HG03135 (cell line): ENCODE data around the gene PKN3.

Experiments
- ATAC-seq: cut with Tn5 transposase; IDR thresholded peaks from one replicate; pipeline ENCODE4 v1.9.1; 2021; ENCODE audit warnings: mild to moderate bottlenecking, moderate library complexity; ENCODE audit not compliant: unreplicated experiment

Gene PKN3

DNA sequence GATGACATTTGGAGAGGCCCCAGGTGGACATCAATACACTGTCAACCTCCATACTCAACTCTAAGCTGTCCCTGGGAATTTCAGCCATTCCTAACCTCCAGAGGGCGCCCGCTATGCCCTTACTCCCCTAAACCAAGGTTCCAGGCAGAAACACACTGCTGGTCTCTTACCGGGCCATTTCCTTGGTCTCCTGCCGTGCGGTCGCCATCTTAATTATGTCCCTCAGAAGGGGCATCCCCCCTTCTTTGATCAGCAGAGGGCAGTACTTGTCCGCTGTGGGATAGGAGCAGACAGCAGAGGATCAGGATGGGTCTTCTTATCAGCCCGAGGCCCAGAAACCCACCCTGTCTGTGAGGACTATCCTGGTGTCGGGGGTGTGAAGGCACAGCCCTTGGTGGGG is 31.0 kb downstream of the PKN3 start:
- ATAC-seq, result no peak

DNA sequence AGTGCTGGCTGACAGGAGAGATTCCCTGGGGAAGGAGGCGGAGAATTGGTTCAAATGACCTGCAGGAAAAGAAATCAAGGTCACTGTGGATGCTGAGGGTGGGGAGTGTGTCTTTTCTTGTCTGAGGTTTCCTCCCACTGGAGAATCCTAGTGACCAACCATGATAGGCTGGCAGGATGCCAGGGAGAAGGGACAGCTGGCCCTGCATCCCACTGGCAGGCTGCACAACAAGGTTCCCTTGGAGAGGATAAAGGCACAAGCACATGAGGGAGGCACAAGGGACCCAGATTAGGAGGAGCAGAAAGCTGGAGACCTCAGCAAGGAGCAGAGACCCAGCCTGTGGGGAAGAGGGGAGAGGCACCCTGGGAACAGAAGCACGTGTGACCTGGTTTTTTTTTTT is 33.1 kb downstream of the PKN3 start:
- no peak for ATAC-seq

- ATAC-seq, result no peak
Observed at GRCh38 chr9:128742401-128742800, 40.1 kb downstream of the PKN3 start.

- no peak for ATAC-seq
Observed at GRCh38 chr9:128743421-128743820, 41.1 kb downstream of the PKN3 start.

- ATAC-seq, result no peak
Observed at GRCh38 chr9:128747241-128747640, 44.9 kb downstream of the PKN3 start.

DNA sequence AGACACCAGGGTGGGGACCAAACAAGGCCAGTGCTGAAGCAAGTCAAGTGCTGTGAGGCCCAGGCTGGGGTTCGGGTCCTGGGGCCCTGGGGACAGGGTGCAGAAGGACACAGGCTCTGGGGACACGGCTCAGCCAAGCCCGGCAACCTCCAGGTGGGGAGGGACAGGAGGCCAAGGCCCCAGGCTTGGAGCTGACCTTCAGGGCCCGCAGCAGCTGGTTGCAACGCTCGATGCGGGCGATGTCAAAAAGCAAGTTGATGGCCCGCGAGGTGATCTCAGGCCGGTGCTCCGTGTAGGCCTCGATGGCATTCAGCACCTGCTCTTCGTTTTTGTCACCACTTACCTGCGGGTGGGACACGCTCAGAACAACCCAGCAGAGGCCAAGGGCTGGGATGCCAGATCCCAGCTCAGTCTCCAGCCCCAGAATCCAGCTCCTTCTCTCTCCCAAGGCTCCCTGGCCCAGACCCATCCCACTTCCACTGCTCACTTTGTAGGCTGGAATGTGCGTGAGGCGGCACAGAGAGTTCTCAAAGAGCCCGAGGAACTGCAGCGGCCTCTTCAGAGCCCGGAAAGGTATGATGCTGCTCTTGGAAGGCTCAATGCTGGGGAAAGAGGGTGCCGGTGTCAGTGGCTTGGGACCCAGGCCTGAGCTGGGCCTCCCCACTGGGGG is 48.8 kb downstream of the PKN3 start:
- no peak for ATAC-seq

DNA sequence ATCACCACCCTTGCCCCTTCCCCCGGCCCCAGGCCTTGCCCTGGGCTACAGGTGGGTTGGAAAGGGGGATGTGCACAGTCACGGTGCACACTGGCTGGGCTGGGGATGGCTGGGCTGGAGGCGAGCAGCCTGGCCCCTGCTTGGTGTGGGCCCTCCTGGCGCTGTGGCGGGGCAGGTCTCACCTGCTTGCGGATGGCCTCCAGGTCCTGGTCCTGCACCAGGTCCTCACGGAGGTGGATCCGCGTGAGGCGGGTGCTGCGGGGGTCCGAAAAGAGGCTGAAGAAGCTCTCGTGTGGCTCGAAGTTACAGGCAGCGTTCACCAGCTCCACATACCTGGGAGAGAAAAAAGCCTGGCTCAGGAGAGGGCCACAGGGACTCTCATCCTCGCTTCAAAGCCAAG is 51.3 kb downstream of the PKN3 start:
- no peak for ATAC-seq

DNA sequence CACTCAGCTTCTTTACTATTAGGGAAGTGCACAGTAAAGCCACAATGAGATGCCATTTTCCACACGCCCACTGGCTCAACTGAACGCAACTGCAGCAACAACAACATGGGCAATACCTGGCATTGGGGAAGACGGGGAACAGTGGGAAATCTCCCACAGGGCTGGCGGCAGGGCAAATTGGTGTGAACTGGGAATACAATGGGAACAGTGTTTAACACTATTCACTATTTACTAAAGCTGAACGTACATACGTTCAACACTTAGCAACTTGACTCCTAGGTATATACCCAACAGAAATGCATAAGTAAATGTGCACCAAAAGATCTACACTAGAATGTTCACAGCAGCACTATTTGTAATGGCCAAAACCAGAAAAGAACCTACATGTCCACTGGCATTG is 55.3 kb downstream of the PKN3 start:
- ATAC-seq, result no peak

GRCh38 chr9:128762671-128763449 is 60.6 kb downstream of the PKN3 start:
- no peak for ATAC-seq

GRCh38 chr9:128764361-128764760 is 62.1 kb downstream of the PKN3 start:
- no peak for ATAC-seq

GRCh38 chr9:128765499-128765898 is 63.2 kb downstream of the PKN3 start:
- ATAC-seq, result no peak

DNA sequence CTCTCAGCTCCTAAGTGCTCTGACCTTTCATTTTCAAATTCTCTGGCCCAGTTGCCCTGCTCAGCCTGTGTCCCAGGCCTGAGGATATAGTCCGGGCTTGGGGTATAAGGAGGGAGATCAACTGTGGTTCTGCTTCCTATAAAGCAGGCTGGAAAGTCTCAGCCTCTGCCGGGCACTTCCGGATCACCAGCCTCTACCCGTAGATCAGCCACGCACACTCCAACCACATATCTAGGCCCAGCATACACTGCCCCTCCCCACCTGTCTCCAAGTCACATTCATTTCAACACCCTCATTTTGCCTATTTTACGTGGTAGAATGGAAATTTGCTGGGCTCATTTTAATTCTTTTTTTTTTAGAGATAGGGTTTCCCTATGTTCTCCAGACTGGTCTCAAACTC is 66.3 kb downstream of the PKN3 start:
- ATAC-seq, result no peak
